GM12878 (cell line): ENCODE data around the gene SHROOM3. TPM values are rescaled to one million over a fixed set of nuclear protein-coding genes. Genes with fewer than 3 reads are reported as not detected.

Experiments used
- IRF4 ChIP-seq: IDR thresholded peaks from 2 replicates; pipeline ENCODE4 v1.6.1; 2011; ENCODE audit warnings: low read depth, low read length
- NFIC ChIP-seq: IDR thresholded peaks from 2 replicates; pipeline ENCODE4 v1.6.1; 2012; ENCODE audit warnings: low read depth, mild to moderate bottlenecking, inconsistent platforms, low read length, moderate library complexity
- TCF3 ChIP-seq: IDR thresholded peaks from 2 replicates; pipeline ENCODE4 v1.6.1; 2012; ENCODE audit warnings: low read depth, mild to moderate bottlenecking, low read length, borderline replicate concordance; ENCODE audit not compliant: insufficient read depth
- ZNF207 ChIP-seq: fragments of 450-650 bp; IDR thresholded peaks from 2 replicates; pipeline ENCODE4 v1.6.1; 2014; ENCODE audit warnings: antibody characterized with exemption, mild to moderate bottlenecking, borderline replicate concordance
- ZNF24 ChIP-seq: fragments of 450-650 bp; IDR thresholded peaks from 2 replicates; pipeline ENCODE4 v1.6.1; 2017; ENCODE audit warnings: antibody characterized with exemption, mild to moderate bottlenecking
- ZNF622 ChIP-seq: fragments of 450-650 bp; IDR thresholded peaks from 2 replicates; pipeline ENCODE4 v1.6.1; 2017; ENCODE audit warnings: mild to moderate bottlenecking, inconsistent platforms
- ZSCAN29 ChIP-seq: fragments of 450-650 bp; IDR thresholded peaks from 2 replicates; pipeline ENCODE4 v1.6.1; 2017; ENCODE audit warnings: mild to moderate bottlenecking, moderate library complexity
- polyA plus RNA-seq, 11 experiments: library from polyadenylated mRNA; depleted of rRNA in 4 of 11; unstranded in 6 of 11; stranded (reverse) in 5 of 11; fragments of >200 nt; fragmentation: Nextera tagmentation in 4 of 11; fragmentation: Illumina TruSeq in 1 of 11; extraction: Ambion mirVana in 4 of 11; extraction: Trizol in 1 of 11; gene quantifications; 1 replicate in 1 of 11; 2 replicates in 10 of 11; pipeline versions ENCODE4 v1.2.1 to v1.2.3, GENCODE V29; 2011 to 2016; ENCODE audit warnings: inconsistent platforms in 2 of 11, missing spikeins in 2 of 11, low read depth in 1 of 11
- total RNA-seq, 4 experiments: library from RNA; depleted of rRNA in 3 of 4; stranded (reverse); fragments of >200 nt in 3 of 4; fragmentation: Illumina TruSeq in 1 of 4; extraction: Trizol in 1 of 4; gene quantifications; 2 replicates each; pipeline versions ENCODE4 v1.2.1 to v1.2.3, GENCODE V29; 2013 to 2021
- TF ChIP-seq, protein P1 (sequence below): fragments of 450-650 bp; IDR thresholded peaks from 2 replicates; pipeline ENCODE4 v1.6.1; 2017; ENCODE audit warnings: antibody characterized with exemption, mild to moderate bottlenecking, moderate library complexity
- TF ChIP-seq, protein P2 (sequence below): fragments of 450-650 bp; IDR thresholded peaks from 2 replicates; pipeline ENCODE4 v1.6.1; 2017; ENCODE audit warnings: borderline replicate concordance
- TF ChIP-seq, protein P3 (sequence below): IDR thresholded peaks from 2 replicates; pipeline ENCODE4 v1.6.1; 2011; ENCODE audit warnings: low read depth, mild to moderate bottlenecking, low read length, moderate library complexity, borderline replicate concordance; ENCODE audit errors: extremely low read depth

Gene SHROOM3
- total and polyA plus RNA-seq, 10 of the 15 experiments (the other 5 are each of a cell fraction or from before 2014, with no cell fraction given), result under 0.01 to 0.29 (median 0.08) TPM; not detected in 1

DNA sequence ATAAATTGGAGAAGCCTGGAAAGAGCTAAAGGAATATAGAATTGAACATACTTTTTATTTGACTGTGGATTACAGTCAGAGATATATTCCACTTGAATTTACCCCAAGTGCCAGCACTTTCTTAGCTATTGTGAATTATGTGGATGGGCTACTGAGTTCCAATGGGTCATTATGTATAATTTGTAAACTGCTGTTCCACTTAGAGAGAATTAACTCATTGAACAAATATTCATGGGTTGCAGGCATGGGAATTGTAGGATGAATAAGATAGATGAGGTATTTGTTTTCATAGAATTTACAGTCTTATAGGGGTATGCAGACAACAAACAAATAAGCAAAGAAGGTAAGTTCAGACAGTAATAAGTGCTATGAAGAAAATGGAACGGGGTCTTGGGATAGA lies 195.7 kb downstream of the SHROOM3 start (continued):
- TF ChIP-seq, protein P1, sequence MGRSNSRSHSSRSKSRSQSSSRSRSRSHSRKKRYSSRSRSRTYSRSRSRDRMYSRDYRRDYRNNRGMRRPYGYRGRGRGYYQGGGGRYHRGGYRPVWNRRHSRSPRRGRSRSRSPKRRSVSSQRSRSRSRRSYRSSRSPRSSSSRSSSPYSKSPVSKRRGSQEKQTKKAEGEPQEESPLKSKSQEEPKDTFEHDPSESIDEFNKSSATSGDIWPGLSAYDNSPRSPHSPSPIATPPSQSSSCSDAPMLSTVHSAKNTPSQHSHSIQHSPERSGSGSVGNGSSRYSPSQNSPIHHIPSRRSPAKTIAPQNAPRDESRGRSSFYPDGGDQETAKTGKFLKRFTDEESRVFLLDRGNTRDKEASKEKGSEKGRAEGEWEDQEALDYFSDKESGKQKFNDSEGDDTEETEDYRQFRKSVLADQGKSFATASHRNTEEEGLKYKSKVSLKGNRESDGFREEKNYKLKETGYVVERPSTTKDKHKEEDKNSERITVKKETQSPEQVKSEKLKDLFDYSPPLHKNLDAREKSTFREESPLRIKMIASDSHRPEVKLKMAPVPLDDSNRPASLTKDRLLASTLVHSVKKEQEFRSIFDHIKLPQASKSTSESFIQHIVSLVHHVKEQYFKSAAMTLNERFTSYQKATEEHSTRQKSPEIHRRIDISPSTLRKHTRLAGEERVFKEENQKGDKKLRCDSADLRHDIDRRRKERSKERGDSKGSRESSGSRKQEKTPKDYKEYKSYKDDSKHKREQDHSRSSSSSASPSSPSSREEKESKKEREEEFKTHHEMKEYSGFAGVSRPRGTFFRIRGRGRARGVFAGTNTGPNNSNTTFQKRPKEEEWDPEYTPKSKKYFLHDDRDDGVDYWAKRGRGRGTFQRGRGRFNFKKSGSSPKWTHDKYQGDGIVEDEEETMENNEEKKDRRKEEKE, result no peak
- TF ChIP-seq, protein P2, sequence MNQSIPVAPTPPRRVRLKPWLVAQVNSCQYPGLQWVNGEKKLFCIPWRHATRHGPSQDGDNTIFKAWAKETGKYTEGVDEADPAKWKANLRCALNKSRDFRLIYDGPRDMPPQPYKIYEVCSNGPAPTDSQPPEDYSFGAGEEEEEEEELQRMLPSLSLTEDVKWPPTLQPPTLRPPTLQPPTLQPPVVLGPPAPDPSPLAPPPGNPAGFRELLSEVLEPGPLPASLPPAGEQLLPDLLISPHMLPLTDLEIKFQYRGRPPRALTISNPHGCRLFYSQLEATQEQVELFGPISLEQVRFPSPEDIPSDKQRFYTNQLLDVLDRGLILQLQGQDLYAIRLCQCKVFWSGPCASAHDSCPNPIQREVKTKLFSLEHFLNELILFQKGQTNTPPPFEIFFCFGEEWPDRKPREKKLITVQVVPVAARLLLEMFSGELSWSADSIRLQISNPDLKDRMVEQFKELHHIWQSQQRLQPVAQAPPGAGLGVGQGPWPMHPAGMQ, result no peak
- TF ChIP-seq, protein P3, sequence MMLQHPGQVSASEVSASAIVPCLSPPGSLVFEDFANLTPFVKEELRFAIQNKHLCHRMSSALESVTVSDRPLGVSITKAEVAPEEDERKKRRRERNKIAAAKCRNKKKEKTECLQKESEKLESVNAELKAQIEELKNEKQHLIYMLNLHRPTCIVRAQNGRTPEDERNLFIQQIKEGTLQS, result no peak
- TF ChIP-seq TCF3, result no peak
- no peak for TF ChIP-seq NFIC
- TF ChIP-seq IRF4, result no peak
- no peak for TF ChIP-seq ZNF622
- no peak for TF ChIP-seq ZNF24
- TF ChIP-seq ZSCAN29, result no peak
- TF ChIP-seq ZNF207, result no peak
